ENCODE measurements around the gene GABRD.

- TF ChIP-seq, protein P1, sequence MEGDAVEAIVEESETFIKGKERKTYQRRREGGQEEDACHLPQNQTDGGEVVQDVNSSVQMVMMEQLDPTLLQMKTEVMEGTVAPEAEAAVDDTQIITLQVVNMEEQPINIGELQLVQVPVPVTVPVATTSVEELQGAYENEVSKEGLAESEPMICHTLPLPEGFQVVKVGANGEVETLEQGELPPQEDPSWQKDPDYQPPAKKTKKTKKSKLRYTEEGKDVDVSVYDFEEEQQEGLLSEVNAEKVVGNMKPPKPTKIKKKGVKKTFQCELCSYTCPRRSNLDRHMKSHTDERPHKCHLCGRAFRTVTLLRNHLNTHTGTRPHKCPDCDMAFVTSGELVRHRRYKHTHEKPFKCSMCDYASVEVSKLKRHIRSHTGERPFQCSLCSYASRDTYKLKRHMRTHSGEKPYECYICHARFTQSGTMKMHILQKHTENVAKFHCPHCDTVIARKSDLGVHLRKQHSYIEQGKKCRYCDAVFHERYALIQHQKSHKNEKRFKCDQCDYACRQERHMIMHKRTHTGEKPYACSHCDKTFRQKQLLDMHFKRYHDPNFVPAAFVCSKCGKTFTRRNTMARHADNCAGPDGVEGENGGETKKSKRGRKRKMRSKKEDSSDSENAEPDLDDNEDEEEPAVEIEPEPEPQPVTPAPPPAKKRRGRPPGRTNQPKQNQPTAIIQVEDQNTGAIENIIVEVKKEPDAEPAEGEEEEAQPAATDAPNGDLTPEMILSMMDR (IDR thresholded peaks at IDR 0.05), result no peak
- no peak for TF ChIP-seq POLR2A (IDR thresholded peaks at IDR 0.05)
Observed at GRCh38 chr1:2061065-2061778, 42.1 kb downstream of the GABRD start.
